ENCODE data around the gene PPP2R2C. TPM values are rescaled to one million over a fixed set of nuclear protein-coding genes. Genes with fewer than 3 reads are reported as not detected.
A peak's percentile ranks its signal among the peaks of the same experiment; 100 is the strongest.

PPP2R2C gene
- total and polyA plus RNA-seq, 10 of the 15 experiments (the other 5 are each of a cell fraction or from before 2014, with no cell fraction given), result 0.13 to 0.15 TPM; not detected in 8

GRCh38 chr4:6343939-6344408, 128.4 kb downstream of the PPP2R2C start:
- no peak overlapping the region for H3K4me2 ChIP-seq (ENCODE audit: control insufficient read depth, insufficient read depth)
- ChIA-PET POLR2A (interaction anchor here (0.6 kb wide), 1 partner anchor 75 kb away, joined by 6 read pairs; the partner anchor contains the start of gene WFS1), CTCF (interaction anchor here (0.8 to 6.5 kb wide), 4 partner anchors 11 to 346 kb away, joined by 3 to 40 read pairs (median 4); no protein-coding TSS in a partner anchor), RAD21 (ENCODE audit: unreplicated experiment) (no interaction called here), SMC1A (ENCODE audit: uncharacterized antibody, unreplicated experiment) (no interaction called here)
- no peak overlapping the region for H2AFZ ChIP-seq (ENCODE audit: control insufficient read depth, low read depth, low read length)
- intact Hi-C loops (cut with micrococcal nuclease; ENCODE audit: unreplicated experiment), result loop anchor here (2.0 kb wide), 1 partner anchor 203 kb away; no protein-coding TSS in a partner anchor
- TF ChIP-seq SUPT20H (IDR thresholded peaks at IDR 0.05; ENCODE audit: borderline replicate concordance, control insufficient read depth, low read depth, low read length) (no peak), ESRRA (IDR thresholded peaks at IDR 0.05; ENCODE audit: low read length) (no peak), RAD21 (IDR thresholded peaks at IDR 0.05; ENCODE audit: insufficient read depth, low read depth, low read length) (peak; percentile 30; the same call in 1 of the 2 replicates), WRNIP1 (IDR thresholded peaks at IDR 0.05; ENCODE audit: borderline replicate concordance, low read depth, low read length) (no peak), ATF3 (IDR thresholded peaks at IDR 0.05; ENCODE audit: borderline replicate concordance, extremely low read depth, low read depth, low read length) (no peak), CTCF (IDR thresholded peaks at IDR 0.05 in 2 of 3, conservative IDR thresholded peaks at IDR 0.05 in 1 of 3; ENCODE audit: control insufficient read depth in 2 of 3, extremely low read depth in 1 of 3, insufficient read depth in 1 of 3, low read depth in 3 of 3, low read length in 3 of 3) (peak; percentile 12 to 44 (median 33); a peak in 4 of 6 replicates)
- ATAC-seq, result peak; percentile 90
- H3K4me3 ChIP-seq, result no peak overlapping the region
- 19% methylated on average over 11 of the region's 11 CpGs for WGBS (ENCODE audit: insufficient coverage, insufficient replicate concordance, low lambda C conversion rate, missing lambda C conversion rate)
- no peak for DNase-seq (ENCODE audit: low read depth, low spot score)
- no peak overlapping the region for H3K27ac ChIP-seq (ENCODE audit: control insufficient read depth, insufficient read depth)
- 0 out of 2 replicates have a peak, but pooled peaks cover 3% of the 10 kb centered on the region for H4K20me1 ChIP-seq (ENCODE audit: control insufficient read depth, insufficient read depth)
- no peaks in the 10 kb centered on the region for H3K79me2 ChIP-seq (ENCODE audit: control insufficient read depth, insufficient read depth, low read length)
- BruUV-seq (replicated peaks), result no TSS peak
- H3K36me3 ChIP-seq (ENCODE audit: control insufficient read depth in 2 of 2, insufficient read depth in 2 of 2, low read length in 1 of 2), result no peaks in the 10 kb centered on the region
- FAIRE-seq, result no peak
- H3K27me3 ChIP-seq (replicated peaks in 1 of 2; ENCODE audit: control insufficient read depth in 2 of 2, insufficient read depth in 2 of 2, low read length in 1 of 2), result peaks cover 0 to under 1% of the 10 kb centered on the region in 2 experiments; a peak in 2 of 4 replicates
- in situ Hi-C loops (cut with MboI), result no loop called here
- H3K4me1 ChIP-seq (ENCODE audit: control insufficient read depth, insufficient read depth, low read length), result no peaks in the 10 kb centered on the region
- H3K9ac ChIP-seq (ENCODE audit: control insufficient read depth, insufficient read depth, low read length), result no peak overlapping the region
- H3K9me3 ChIP-seq (replicated peaks; ENCODE audit: control insufficient read depth, insufficient read depth, low read length), result no peaks in the 10 kb centered on the region

Measured in GM12878 (cell line).